GM18519 (cell line): ENCODE results near the gene FRMD4A.

Experiments
- ATAC-seq: cut with Tn5 transposase; IDR thresholded peaks from one replicate; pipeline ENCODE4 v1.9.1; 2021; ENCODE audit warnings: mild to moderate bottlenecking, moderate library complexity; ENCODE audit not compliant: unreplicated experiment, low FRiP score

The FRMD4A gene

GRCh38 chr10:14024329-14025202 is 306.2 kb downstream of the FRMD4A start:
- no peak for ATAC-seq

GRCh38 chr10:14023673-14024328 is 306.9 kb downstream of the FRMD4A start:
- no peak for ATAC-seq

- no peak for ATAC-seq
These were observed 307.6 kb downstream of the FRMD4A start for GRCh38 chr10:14022954-14023672.

GRCh38 chr10:14022052-14022451 is 308.7 kb downstream of the FRMD4A start:
- ATAC-seq = no peak

- ATAC-seq = no peak
These were observed 310.6 kb downstream of the FRMD4A start for GRCh38 chr10:14020037-14020664.

- ATAC-seq = no peak
These were observed 313.3 kb downstream of the FRMD4A start for GRCh38 chr10:14017467-14017866.

GRCh38 chr10:14016931-14017333 is 313.8 kb downstream of the FRMD4A start:
- ATAC-seq = no peak

GRCh38 chr10:14016011-14016536 is 314.6 kb downstream of the FRMD4A start:
- ATAC-seq = no peak

- no peak for ATAC-seq
These were observed 316.3 kb downstream of the FRMD4A start for GRCh38 chr10:14014423-14014822.

GRCh38 chr10:14010769-14011574 is 319.8 kb downstream of the FRMD4A start:
- no peak for ATAC-seq

GRCh38 chr10:14010101-14010558 is 320.6 kb downstream of the FRMD4A start:
- no peak for ATAC-seq

GRCh38 chr10:14009371-14010100 is 321.2 kb downstream of the FRMD4A start:
- peak; percentile 51 for ATAC-seq

- ATAC-seq = no peak
These were observed 322.0 kb downstream of the FRMD4A start for GRCh38 chr10:14008740-14009080.

GRCh38 chr10:14004536-14004935 is 326.2 kb downstream of the FRMD4A start:
- ATAC-seq = no peak

GRCh38 chr10:14003517-14004184 is 327.1 kb downstream of the FRMD4A start:
- ATAC-seq = no peak

GRCh38 chr10:14001298-14002040 is 329.3 kb downstream of the FRMD4A start:
- ATAC-seq = no peak

- no peak for ATAC-seq
These were observed 332.4 kb downstream of the FRMD4A start for GRCh38 chr10:13998163-13998835.
